Activated naive CD4-positive, alpha-beta T cell treated with anti-CD3 and anti-CD28 coated beads for 36 hours (primary cell): Measurements from ENCODE around the gene RAB7B. TPM values are rescaled to one million over a fixed set of nuclear protein-coding genes. Genes with fewer than 3 reads are reported as not detected.

Experiments used
- CTCF ChIA-PET: fragments of 350-600 bp; sonication (Branson Sonifier 250); formaldehyde crosslinking; loops from one replicate; lab custom pipeline; 2021; ENCODE audit warnings: antibody characterized with exemption; lab: Charles Lee
- DNase-seq: peaks from one replicate; pipeline ENCODE4 v3.0.0-alpha.2; 2020
- H3K27ac Mint-ChIP-seq: one replicate; pipeline ENCODE4 v1.8.0; 2021; ENCODE audit warnings: mild to moderate bottlenecking, mixed read lengths
- H3K27me3 Mint-ChIP-seq: one replicate; pipeline ENCODE4 v1.8.0; 2021; ENCODE audit warnings: low read depth, mixed read lengths
- H3K36me3 Mint-ChIP-seq: one replicate; pipeline ENCODE4 v1.8.0; 2021; ENCODE audit warnings: low read depth, mixed read lengths
- H3K4me1 Mint-ChIP-seq: one replicate; pipeline ENCODE4 v1.8.0; 2021; ENCODE audit warnings: low read depth, mixed read lengths
- H3K4me3 Mint-ChIP-seq: one replicate; pipeline ENCODE4 v1.8.0; 2021; ENCODE audit warnings: mild to moderate bottlenecking, moderate library complexity, mixed read lengths
- H3K9me3 Mint-ChIP-seq: one replicate; pipeline ENCODE4 v1.8.0; 2021; ENCODE audit warnings: mixed read lengths
- intact Hi-C: fragments of 100-400 bp; cut with micrococcal nuclease; formaldehyde crosslinking; loops from one replicate; pipeline ENCODE4 v1.15.1; 2023
- total RNA-seq, 2 experiments: library from RNA; stranded (reverse); gene quantifications; one replicate each; pipeline ENCODE4 v1.2.3, GENCODE V29; 2021

RAB7B gene
- total RNA-seq, 2 experiments from 2014 or later, result not detected

DNA sequence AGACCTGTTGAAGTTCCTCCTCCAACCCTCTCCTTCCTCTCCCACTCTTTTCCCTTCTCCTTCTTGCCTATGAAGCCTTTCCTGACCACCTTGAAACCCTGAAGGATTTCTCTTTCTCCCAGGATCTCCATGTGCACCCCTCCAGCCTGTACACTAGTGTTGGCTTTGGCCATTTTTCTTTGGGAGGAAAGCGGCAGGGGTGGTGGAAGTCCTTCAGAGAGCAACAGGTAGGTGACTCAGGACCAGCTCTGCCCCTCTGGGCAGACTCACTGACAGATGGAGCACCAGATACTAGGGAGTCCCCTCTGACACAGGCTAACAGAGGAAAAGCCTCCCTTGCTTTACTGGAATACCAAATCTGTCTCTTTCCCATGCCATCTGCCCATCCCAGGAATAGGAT lies 64.5 kb downstream of the RAB7B start:
- no peak overlapping the region for H3K4me3 Mint-ChIP-seq
- CTCF ChIA-PET, result no interaction called here
- H3K27ac Mint-ChIP-seq, result no peak overlapping the region
- no peak for DNase-seq
- no peaks in the 10 kb centered on the region for H3K36me3 Mint-ChIP-seq
- H3K27me3 Mint-ChIP-seq, result peaks cover 37% of the 10 kb centered on the region
- no peaks in the 10 kb centered on the region for H3K9me3 Mint-ChIP-seq
- no peaks in the 10 kb centered on the region for H3K4me1 Mint-ChIP-seq
- intact Hi-C loops, result no loop called here

DNA sequence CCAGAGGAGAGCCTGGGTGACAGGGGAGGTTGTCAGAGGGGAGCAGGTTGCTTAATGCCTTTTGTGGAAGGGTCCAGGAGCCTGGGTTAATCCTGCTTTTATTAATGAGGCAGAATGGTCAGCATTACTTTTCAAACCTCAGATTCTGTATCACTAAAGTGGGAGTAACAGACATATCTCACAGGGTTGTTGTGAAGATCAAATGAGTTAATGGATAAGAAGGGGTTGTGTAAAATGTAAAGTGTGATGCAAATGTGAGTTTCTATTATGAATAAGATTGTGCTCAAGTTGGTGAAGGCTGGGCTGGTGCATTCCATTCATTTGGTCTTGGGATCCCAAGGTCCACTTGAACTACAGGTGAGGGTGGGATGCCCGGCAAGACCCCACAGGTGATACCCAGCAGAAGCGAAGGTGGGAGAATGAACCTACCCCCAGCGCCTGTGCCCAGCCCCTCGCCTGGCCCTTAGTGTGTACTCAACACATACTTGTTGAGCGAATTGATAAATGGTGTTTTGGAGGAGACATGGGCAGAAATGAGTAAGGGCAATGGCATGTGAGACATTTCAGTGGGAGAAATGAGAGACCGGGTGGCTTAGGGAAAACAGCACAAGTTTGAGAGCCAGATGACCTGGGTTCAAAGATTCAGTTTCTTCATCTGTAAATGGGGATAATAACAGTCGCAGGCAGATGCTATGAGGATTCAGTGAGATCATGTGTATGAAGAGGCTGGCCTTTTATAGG lies 66.2 kb downstream of the RAB7B start:
- DNase-seq, result no peak
- Mint-ChIP-seq H3K36me3 (no peaks in the 10 kb centered on the region), H3K27me3 (peaks cover 29% of the 10 kb centered on the region), H3K4me1 (no peaks in the 10 kb centered on the region), H3K9me3 (no peaks in the 10 kb centered on the region), H3K4me3 (no peak overlapping the region), H3K27ac (no peak overlapping the region)
- intact Hi-C loops, result no loop called here
- CTCF ChIA-PET, result interaction anchor here (0.5 kb wide), 1 partner anchor 165 kb away, joined by 6 read pairs; no protein-coding TSS in a partner anchor

DNA sequence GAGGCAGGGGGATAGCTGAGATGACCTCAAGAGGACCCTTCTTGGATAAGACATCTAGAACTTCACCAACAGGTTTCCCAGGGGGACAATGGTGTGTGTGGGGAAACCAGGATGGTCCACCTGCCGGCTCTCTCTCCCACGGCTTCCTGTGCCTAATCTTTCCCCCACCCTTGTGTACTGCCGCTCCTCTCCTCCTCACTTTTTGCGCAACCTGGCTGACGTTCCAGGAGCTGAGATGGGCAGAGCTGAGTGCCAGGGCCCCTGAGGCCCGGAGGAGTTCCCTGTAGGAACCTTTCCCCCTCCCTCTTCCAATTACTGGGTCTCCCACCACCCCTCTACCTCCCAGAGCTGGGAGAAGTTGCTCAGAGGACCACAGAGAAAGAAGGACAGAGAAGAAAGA lies 66.9 kb downstream of the RAB7B start:
- H3K9me3 Mint-ChIP-seq, result no peaks in the 10 kb centered on the region
- no peaks in the 10 kb centered on the region for H3K4me1 Mint-ChIP-seq
- no peak overlapping the region for H3K4me3 Mint-ChIP-seq
- intact Hi-C loops, result no loop called here
- no peak for DNase-seq
- H3K27ac Mint-ChIP-seq, result no peak overlapping the region
- H3K27me3 Mint-ChIP-seq, result peaks cover 24% of the 10 kb centered on the region
- no peaks in the 10 kb centered on the region for H3K36me3 Mint-ChIP-seq
- CTCF ChIA-PET, result no interaction called here

DNA sequence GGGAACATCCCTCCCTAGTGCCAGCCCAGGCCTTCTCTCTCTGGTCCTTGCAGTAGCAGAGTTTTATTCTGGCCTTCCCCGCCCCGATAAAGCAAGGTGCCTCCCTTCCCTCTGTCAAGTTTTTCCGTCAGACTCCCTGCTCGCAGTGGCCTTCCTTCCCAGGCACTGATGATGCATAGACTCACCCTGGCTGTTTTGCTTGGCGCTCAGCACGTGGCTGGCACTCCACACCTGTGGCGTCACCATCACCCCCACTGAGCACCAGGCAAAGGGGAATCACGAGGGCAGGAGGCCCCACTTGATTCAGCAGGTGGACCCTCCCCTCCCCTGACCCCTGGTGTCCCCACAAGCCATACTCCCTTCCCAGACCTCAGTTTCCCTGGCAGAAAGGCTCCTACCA lies 67.3 kb downstream of the RAB7B start:
- Mint-ChIP-seq H3K4me1 (no peaks in the 10 kb centered on the region), H3K9me3 (no peaks in the 10 kb centered on the region), H3K36me3 (no peaks in the 10 kb centered on the region), H3K27me3 (peaks cover 23% of the 10 kb centered on the region), H3K27ac (no peak overlapping the region), H3K4me3 (no peak overlapping the region)
- intact Hi-C loops, result no loop called here
- DNase-seq, result no peak
- CTCF ChIA-PET, result no interaction called here

DNA sequence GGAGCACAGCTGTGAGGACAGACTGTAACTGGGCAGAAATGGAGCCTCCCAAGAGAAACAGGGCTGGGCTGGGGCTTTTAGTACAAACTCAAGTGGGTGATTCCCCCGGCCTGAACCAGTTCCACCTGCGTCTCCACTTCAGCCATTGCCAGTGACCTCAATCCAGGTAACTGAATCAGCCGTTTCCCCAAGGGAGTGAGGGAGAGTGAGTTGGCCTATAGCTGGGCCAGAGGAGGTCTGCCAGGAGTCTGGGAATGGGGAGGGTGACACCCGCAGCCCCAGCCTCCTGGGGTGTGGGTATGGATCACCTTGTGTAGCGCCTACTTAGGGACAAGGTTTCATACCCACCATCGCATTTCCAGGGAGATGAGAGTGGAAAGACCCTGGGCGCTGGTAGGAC lies 68.4 kb downstream of the RAB7B start:
- Mint-ChIP-seq H3K27ac (no peak overlapping the region), H3K9me3 (no peaks in the 10 kb centered on the region), H3K36me3 (no peaks in the 10 kb centered on the region), H3K27me3 (peaks cover 14% of the 10 kb centered on the region), H3K4me1 (no peaks in the 10 kb centered on the region), H3K4me3 (no peak overlapping the region)
- intact Hi-C loops, result no loop called here
- CTCF ChIA-PET, result interaction anchor here (3.2 kb wide), 1 partner anchor 43 kb away, joined by 9 read pairs; no protein-coding TSS in a partner anchor
- DNase-seq, result no peak

DNA sequence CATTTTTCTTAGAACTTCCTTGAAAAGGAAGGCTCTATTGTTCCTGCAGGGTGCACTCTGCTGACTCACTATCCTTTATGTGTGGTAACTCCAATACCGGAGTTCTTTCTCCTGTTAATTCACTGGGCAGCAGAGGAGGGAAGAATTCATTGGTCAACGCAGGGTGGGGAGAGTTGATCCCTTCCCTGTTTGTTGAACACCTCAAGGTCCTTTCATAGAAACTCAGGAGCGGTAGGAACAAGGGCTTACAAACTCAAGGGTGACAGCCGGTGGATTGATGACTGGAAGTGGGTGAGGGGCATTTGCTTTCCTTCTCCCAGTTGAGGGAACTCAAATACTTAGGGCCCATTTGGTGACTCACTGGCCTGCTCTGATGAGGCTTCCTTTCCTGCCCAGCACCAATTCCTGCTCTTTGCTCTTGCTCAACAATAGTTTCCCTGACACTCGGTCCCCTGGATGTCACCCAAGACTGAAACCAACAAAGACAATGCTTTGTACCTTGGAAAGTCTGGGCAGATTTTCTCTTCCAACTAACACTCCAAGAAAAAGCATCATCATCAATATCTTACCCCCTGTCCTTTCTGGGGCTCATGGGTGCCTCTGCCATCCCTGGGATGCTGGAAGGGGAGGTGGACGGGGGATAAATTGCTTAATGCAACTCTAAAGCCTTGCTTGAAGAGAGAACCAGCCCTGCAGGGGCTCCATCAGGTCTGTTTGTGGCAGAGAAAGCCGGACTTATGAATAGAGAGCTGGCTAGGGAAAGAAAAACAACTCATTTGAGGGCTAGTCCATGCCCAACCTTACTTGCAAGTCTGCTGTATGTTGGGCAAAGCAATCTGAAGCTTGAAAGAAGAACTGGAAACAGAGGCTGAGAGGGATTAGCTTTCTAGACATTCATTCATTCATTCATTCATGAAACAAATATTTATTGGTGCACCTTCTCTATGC lies 69.2 kb downstream of the RAB7B start:
- Mint-ChIP-seq H3K4me1 (no peaks in the 10 kb centered on the region), H3K27me3 (peaks cover 9% of the 10 kb centered on the region), H3K4me3 (no peak overlapping the region), H3K27ac (no peak overlapping the region), H3K9me3 (no peaks in the 10 kb centered on the region), H3K36me3 (no peaks in the 10 kb centered on the region)
- intact Hi-C loops, result no loop called here
- DNase-seq, result no peak
- CTCF ChIA-PET, result interaction anchor here (0.9 to 3.2 kb wide), 3 partner anchors 35 to 275 kb away, joined by 3 to 9 read pairs (median 4); no protein-coding TSS in a partner anchor

DNA sequence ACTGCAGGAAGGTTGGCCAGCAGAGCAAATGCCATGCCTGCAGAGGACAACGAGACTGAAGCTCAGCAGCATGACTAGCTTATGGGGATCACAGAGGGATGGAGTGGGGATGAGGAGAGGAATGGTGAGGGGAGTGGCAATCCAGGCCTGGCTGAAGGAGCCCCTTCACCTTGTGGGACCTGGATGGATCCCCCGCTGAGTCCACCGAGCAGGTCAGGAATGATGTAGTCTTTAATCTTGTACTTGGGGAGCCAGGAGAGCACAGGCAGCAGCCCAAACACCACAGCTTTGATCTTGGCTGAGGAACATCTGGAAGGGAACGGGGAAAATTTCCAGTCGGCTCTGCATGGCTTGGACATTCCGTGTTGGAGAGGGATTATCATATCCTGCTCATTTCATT lies 70.4 kb downstream of the RAB7B start:
- Mint-ChIP-seq H3K4me3 (no peak overlapping the region), H3K27me3 (no peaks in the 10 kb centered on the region), H3K36me3 (no peaks in the 10 kb centered on the region), H3K4me1 (no peaks in the 10 kb centered on the region), H3K27ac (no peak overlapping the region), H3K9me3 (no peaks in the 10 kb centered on the region)
- no peak for DNase-seq
- intact Hi-C loops, result no loop called here
- CTCF ChIA-PET, result interaction anchor here (0.9 to 3.2 kb wide), 4 partner anchors 16 to 274 kb away, joined by 3 to 9 read pairs (median 4); no protein-coding TSS in a partner anchor

DNA sequence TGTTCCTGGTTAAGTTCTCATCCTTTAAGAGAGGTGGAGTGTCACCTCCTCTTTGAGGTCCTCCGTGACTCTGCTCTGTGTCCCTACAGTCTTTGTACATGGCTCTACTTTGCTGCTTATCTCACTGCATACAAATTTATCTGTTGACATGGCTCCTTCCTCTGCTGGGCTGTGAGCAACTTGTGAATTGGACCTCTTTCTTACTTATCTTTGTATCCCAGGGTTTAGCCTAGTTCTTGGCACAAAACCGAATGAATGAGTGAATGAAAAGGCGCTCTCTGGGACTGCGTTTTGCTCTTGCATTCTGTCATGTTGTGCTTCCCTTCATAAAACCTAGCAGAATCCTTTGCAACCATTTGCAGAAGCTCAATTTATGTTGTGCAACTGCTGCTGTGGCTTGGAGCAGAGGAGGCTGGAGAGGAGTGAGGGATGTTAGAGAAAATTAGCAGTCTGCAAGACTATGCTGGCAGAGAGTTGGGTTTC lies 72.4 kb downstream of the RAB7B start:
- Mint-ChIP-seq H3K36me3 (no peaks in the 10 kb centered on the region), H3K4me1 (no peaks in the 10 kb centered on the region), H3K4me3 (no peak overlapping the region), H3K27me3 (no peaks in the 10 kb centered on the region), H3K27ac (no peak overlapping the region), H3K9me3 (no peaks in the 10 kb centered on the region)
- DNase-seq, result no peak
- CTCF ChIA-PET, result interaction anchor here (2.2 kb wide), 1 partner anchor 46 kb away, joined by 8 read pairs; no protein-coding TSS in a partner anchor
- intact Hi-C loops, result no loop called here

DNA sequence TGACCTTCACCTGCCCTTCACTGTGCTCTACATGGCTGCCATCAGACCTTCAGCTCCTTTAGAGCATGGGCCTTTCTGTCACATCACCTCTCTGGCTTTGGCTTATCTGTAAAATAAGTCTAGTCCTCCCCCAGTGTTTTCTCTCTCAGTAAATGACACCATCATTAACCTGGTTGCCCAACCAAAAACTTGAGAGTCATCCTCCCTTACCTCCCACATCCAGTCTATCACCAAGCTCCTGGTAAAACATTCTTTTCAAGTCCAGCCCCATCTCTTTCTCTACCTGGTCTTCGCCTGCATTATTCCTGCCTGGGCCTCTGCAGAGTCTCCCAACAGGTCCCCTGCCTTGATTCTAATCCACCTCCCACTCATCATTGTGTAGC lies 73.0 kb downstream of the RAB7B start:
- Mint-ChIP-seq H3K4me3 (no peak overlapping the region), H3K27me3 (no peaks in the 10 kb centered on the region), H3K4me1 (no peaks in the 10 kb centered on the region), H3K27ac (no peak overlapping the region), H3K9me3 (no peaks in the 10 kb centered on the region), H3K36me3 (no peaks in the 10 kb centered on the region)
- CTCF ChIA-PET, result interaction anchor here (2.2 kb wide), 1 partner anchor 47 kb away, joined by 8 read pairs; no protein-coding TSS in a partner anchor
- intact Hi-C loops, result no loop called here
- DNase-seq, result no peak

DNA sequence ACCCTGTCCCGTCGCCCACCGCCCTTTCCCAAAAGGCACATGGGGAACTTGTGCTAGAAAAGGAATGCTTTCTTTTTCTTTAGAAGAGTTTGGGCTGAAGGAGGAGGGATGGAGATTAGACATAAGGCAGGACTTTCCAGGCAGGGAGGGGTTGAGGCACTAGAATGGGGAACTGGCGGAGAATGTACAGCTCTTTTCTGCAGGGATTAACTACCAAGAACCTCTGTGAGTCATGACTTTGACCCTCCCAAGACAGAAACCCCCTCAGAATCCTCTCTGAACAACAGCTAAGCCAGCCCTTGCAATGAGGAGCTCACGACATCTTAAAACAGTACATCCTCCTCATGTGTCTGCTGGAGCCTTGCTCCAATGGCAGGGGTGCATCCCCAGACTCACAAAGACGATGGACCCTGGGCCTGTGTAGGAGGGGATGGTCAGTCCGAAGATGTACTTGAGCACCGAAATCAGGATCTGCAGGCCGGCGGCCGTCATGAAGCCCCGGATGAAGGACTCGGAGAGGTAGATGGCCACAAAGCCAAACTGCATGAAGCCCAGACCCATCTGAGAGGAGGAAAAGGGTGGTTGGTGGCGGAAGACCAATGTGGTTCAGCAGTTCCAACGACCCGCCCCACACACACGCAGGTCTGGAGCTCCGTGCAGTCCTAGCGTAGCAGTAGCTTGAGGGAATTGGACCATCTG lies 73.5 kb downstream of the RAB7B start:
- DNase-seq, result no peak
- Mint-ChIP-seq H3K36me3 (no peaks in the 10 kb centered on the region), H3K27me3 (no peaks in the 10 kb centered on the region), H3K27ac (no peak overlapping the region), H3K4me1 (no peaks in the 10 kb centered on the region), H3K4me3 (no peak overlapping the region), H3K9me3 (no peaks in the 10 kb centered on the region)
- CTCF ChIA-PET, result interaction anchor here (2.2 kb wide), 1 partner anchor 48 kb away, joined by 8 read pairs; no protein-coding TSS in a partner anchor
- intact Hi-C loops, result no loop called here

DNA sequence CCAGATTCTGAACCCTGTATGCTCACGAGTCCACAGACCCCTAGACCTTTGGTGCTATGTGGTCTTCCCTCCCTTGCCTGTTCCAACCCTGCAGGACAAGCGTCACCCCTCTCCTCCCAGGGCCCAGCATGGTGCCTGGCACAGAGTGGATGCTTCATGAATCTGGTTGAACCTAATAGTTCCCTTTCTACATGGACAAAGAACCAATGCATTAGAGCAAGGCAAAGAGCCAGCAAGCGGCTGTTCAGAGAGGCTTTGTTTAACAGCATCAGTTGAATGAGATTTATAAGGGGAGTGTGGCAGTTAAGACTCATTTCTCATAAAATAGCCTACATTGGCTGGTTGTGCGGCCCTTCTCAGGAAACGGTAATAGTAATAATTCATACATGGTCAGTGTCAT lies 74.9 kb downstream of the RAB7B start:
- CTCF ChIA-PET, result interaction anchor here (2.2 kb wide), 1 partner anchor 49 kb away, joined by 8 read pairs; no protein-coding TSS in a partner anchor
- Mint-ChIP-seq H3K27ac (no peak overlapping the region), H3K4me1 (no peaks in the 10 kb centered on the region), H3K4me3 (no peak overlapping the region), H3K9me3 (no peaks in the 10 kb centered on the region), H3K27me3 (no peaks in the 10 kb centered on the region), H3K36me3 (no peaks in the 10 kb centered on the region)
- intact Hi-C loops, result no loop called here
- no peak for DNase-seq

DNA sequence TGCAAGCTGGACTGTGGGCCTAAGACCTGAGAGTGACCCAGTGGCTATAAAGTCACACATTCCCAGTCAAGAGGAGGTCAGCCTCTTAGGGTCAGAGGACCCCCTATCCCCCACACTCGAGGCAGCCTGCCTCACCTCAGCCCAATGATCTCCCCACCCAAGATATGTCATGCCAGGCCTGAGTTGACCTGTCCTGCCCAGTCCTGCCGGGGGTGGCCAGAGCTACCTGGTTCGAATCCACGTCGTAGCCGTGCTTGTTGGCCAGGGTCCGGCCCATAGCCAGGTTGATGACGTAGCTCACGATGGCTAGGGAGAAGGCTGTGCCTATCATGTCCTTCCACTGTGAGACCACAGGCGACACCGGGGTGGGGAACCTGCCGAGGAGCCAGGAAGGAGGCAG lies 75.5 kb downstream of the RAB7B start:
- intact Hi-C loops, result no loop called here
- Mint-ChIP-seq H3K36me3 (no peaks in the 10 kb centered on the region), H3K27me3 (no peaks in the 10 kb centered on the region), H3K4me1 (no peaks in the 10 kb centered on the region), H3K27ac (no peak overlapping the region), H3K9me3 (no peaks in the 10 kb centered on the region), H3K4me3 (no peak overlapping the region)
- CTCF ChIA-PET, result interaction anchor here (1.4 kb wide), 1 partner anchor 9 kb away, joined by 3 read pairs; no protein-coding TSS in a partner anchor
- no peak for DNase-seq
